DOHH2 (cell line): ENCODE measurements around the gene STK32C.

ENCODE experiments used
- H3F3A ChIP-seq: fragments of 200-600 bp; sonication (generic), shearing (Covaris generic); 2 replicates; pipeline ENCODE4 v1.6.0; 2016; ENCODE audit warnings: antibody characterized with exemption, mild to moderate bottlenecking; ENCODE audit not compliant: control insufficient read depth, insufficient read depth
- H3K27ac ChIP-seq: fragments of 200-600 bp; sonication (generic); 2 replicates; pipeline ENCODE4 v1.5.1; 2014; ENCODE audit warnings: low read depth, mild to moderate bottlenecking, low read length, moderate library complexity
- H3K27me3 ChIP-seq: fragments of 200-600 bp; sonication (generic); 2 replicates; pipeline ENCODE4 v1.6.1; 2014; ENCODE audit warnings: mild to moderate bottlenecking, low read length, mixed read lengths; ENCODE audit not compliant: control insufficient read depth
- H3K36me3 ChIP-seq: fragments of 200-600 bp; sonication (generic); 2 replicates; pipeline ENCODE4 v1.6.1; 2014; ENCODE audit warnings: mild to moderate bottlenecking, low read length, moderate library complexity, mixed read lengths; ENCODE audit not compliant: control insufficient read depth
- H3K4me1 ChIP-seq: fragments of 200-600 bp; sonication (generic); 2 replicates; pipeline ENCODE4 v1.6.1; 2014; ENCODE audit warnings: mild to moderate bottlenecking, low read length, mixed read lengths; ENCODE audit not compliant: control insufficient read depth
- H3K4me2 ChIP-seq: fragments of 200-600 bp; sonication (generic); 2 replicates; pipeline ENCODE4 v1.6.0; 2014; ENCODE audit warnings: mild to moderate bottlenecking, low read length, moderate library complexity
- H3K4me3 ChIP-seq: fragments of 200-600 bp; sonication (generic); 2 replicates; pipeline ENCODE4 v1.5.1; 2014; ENCODE audit warnings: mild to moderate bottlenecking, low read length, mixed read lengths
- H3K79me2 ChIP-seq: fragments of 200-600 bp; sonication (generic); 2 replicates; pipeline ENCODE4 v1.6.1; 2014; ENCODE audit warnings: mild to moderate bottlenecking, low read length, mixed read lengths; ENCODE audit not compliant: control insufficient read depth
- H3K9me2 ChIP-seq: fragments of 200-600 bp; sonication (generic); replicated peaks from 2 replicates; pipeline ENCODE4 v1.6.1; 2014; ENCODE audit warnings: mild to moderate bottlenecking, low read length, mixed read lengths; ENCODE audit not compliant: control insufficient read depth
- H3K9me3 ChIP-seq: fragments of 200-600 bp; sonication (generic); 2 replicates; pipeline ENCODE4 v1.6.1; 2014; ENCODE audit warnings: antibody characterized with exemption, low read length, mixed read lengths; ENCODE audit not compliant: control insufficient read depth, insufficient read depth
- H4K20me1 ChIP-seq: fragments of 200-600 bp; sonication (generic); 2 replicates; pipeline ENCODE4 v1.6.0; 2014; ENCODE audit warnings: low read depth, mild to moderate bottlenecking, antibody characterized with exemption, low read length, moderate library complexity; ENCODE audit not compliant: control insufficient read depth, insufficient read depth
- EZH2phosphoT487 ChIP-seq: fragments of 200-600 bp; sonication (generic); IDR thresholded peaks from 2 replicates; pipeline ENCODE4 v1.6.1; 2017; ENCODE audit warnings: borderline replicate concordance, mild to moderate bottlenecking, antibody characterized with exemption, low read length, moderate library complexity, mixed read lengths
- TF ChIP-seq, protein P1 (sequence below): fragments of 200-600 bp; sonication (generic); IDR thresholded peaks from one replicate; pipeline ENCODE4 v1.5.1; 2014; ENCODE audit warnings: antibody characterized with exemption, mild to moderate bottlenecking, low read depth, low read length; ENCODE audit not compliant: poor library complexity, severe bottlenecking

Gene STK32C

DNA sequence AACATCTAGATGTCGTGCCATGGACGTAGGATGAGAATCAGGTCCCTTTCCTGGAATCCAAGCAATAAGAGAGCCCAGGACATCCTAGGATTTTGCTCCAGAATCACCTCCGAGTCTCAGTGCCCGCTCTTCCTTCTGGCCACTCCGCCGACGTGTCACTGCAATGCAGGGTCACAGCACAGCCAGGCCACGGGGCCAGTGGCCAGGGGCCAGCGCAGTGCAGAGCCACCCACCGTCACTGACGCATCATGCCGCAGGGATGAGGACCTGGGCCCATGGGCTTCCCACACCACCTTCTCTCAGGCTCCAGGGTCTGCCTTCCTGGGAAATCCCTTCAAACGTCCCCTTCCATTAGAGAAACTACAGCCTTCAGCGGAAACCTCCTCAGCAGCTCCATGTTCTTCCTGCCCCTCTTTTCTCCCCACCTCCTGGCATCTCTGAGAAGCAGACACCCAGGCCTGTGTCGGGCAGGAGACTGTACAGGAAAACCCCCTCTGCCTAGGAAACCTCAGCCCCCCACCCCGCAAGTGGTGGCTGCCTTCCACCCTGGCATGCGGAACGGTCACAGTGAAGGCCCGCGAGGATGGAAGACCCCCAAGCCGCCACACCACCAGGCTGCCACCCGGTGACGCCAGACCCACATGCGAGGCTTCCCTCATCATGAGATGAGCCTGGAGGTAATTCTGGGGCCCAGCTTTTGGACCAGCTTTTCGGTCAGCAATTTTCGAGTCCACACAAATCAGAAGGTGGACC lies 32.1 kb downstream of the STK32C start:
- no peaks in the 10 kb centered on the region for H4K20me1 ChIP-seq
- no peak overlapping the region for H3K4me2 ChIP-seq
- TF ChIP-seq, protein P1, sequence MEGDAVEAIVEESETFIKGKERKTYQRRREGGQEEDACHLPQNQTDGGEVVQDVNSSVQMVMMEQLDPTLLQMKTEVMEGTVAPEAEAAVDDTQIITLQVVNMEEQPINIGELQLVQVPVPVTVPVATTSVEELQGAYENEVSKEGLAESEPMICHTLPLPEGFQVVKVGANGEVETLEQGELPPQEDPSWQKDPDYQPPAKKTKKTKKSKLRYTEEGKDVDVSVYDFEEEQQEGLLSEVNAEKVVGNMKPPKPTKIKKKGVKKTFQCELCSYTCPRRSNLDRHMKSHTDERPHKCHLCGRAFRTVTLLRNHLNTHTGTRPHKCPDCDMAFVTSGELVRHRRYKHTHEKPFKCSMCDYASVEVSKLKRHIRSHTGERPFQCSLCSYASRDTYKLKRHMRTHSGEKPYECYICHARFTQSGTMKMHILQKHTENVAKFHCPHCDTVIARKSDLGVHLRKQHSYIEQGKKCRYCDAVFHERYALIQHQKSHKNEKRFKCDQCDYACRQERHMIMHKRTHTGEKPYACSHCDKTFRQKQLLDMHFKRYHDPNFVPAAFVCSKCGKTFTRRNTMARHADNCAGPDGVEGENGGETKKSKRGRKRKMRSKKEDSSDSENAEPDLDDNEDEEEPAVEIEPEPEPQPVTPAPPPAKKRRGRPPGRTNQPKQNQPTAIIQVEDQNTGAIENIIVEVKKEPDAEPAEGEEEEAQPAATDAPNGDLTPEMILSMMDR: no peak
- TF ChIP-seq EZH2phosphoT487: no peak

DNA sequence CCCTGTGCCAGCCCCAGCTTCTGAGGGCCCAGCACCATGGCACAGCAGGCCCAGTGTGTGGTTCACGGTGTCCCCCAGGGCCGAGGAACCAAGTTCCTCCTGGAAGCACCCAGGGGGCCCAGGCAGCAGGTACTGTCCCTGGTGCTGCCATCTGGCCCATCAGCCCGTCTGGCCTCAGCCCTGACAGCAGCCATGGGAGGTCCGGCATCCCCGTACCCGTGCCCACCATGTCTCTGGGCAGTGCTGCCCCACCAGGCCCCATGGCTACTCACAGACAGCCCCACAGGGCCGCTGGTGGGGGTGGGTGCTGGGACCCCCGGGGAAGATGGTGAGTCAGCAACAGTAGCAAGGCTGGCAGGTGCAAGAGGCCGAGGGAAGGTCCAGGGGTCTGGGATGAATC lies 32.8 kb downstream of the STK32C start:
- H3K36me3 ChIP-seq: no peaks in the 10 kb centered on the region
- no peaks in the 10 kb centered on the region for H4K20me1 ChIP-seq
- no peaks in the 10 kb centered on the region for H3K79me2 ChIP-seq
- H3K4me1 ChIP-seq: no peaks in the 10 kb centered on the region
- H3K4me2 ChIP-seq: no peak overlapping the region
- no peaks in the 10 kb centered on the region for H3K9me2 ChIP-seq
- no peak overlapping the region for H3K27ac ChIP-seq
- peaks cover 4% of the 10 kb centered on the region; the same call in 1 of the 2 replicates for H3K9me3 ChIP-seq
- no peaks in the 10 kb centered on the region for H3F3A ChIP-seq
- no peak overlapping the region for H3K4me3 ChIP-seq
- TF ChIP-seq, protein P1: no peak
- no peak for TF ChIP-seq EZH2phosphoT487
- H3K27me3 ChIP-seq: no peaks in the 10 kb centered on the region

More for the DNA sequence above, 32.1 kb downstream of the STK32C start:
- Histone ChIP-seq H3F3A (no peaks in the 10 kb centered on the region), H3K79me2 (no peaks in the 10 kb centered on the region), H3K9me3 (no peaks in the 10 kb centered on the region; the same call in 1 of the 2 replicates), H3K4me1 (no peaks in the 10 kb centered on the region), H3K27ac (no peak overlapping the region), H3K9me2 (no peaks in the 10 kb centered on the region), H3K36me3 (no peaks in the 10 kb centered on the region), H3K4me3 (no peak overlapping the region), H3K27me3 (no peaks in the 10 kb centered on the region)

DNA sequence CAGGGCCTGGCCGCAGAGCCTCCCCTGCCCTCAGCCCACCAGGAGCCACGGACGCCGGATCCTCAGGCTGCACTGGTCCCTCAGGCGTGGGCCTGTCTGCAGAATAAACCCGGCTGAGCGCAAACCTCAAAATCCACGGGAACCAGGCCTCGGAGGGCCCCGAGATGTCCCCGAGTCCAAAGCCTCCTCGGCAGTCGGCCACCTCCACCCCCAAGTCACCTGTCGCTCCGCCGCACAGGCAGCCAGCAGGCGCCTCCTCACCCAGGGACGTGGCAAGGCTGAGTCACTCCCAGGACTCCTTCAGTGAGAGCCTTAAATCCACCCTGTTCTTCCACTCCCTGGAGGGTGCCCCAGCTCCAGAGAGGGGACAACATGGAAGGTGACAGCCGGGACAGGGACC lies 33.2 kb downstream of the STK32C start:
- Histone ChIP-seq H4K20me1 (no peaks in the 10 kb centered on the region), H3K79me2 (no peaks in the 10 kb centered on the region), H3K9me3 (peaks cover 8% of the 10 kb centered on the region; the same call in 1 of the 2 replicates), H3K27ac (no peak overlapping the region), H3F3A (no peaks in the 10 kb centered on the region), H3K4me1 (no peaks in the 10 kb centered on the region), H3K4me3 (no peak overlapping the region), H3K4me2 (no peak overlapping the region), H3K9me2 (no peaks in the 10 kb centered on the region), H3K36me3 (no peaks in the 10 kb centered on the region), H3K27me3 (no peaks in the 10 kb centered on the region)
- TF ChIP-seq EZH2phosphoT487: no peak
- TF ChIP-seq, protein P1: no peak
